Adrenal gland (tissue), 12 donors: ENCODE results near the gene MMADHC. TPM values are rescaled to one million over a fixed set of nuclear protein-coding genes. Genes with fewer than 3 reads are reported as not detected.

Experiments used
- DNase-seq, 7 donors: peaks; one replicate each; pipeline ENCODE4 v3.0.0-alpha.2; 2019 to 2020
- H3K27ac ChIP-seq, 5 donors: fragments of 200-600 bp; sonication (generic) in 4 of 5; 1 replicate in 3 of 5; 2 replicates in 2 of 5; pipeline versions ENCODE4 v1.5.1 to v1.8.0; 2016 to 2020; ENCODE audit warnings: mild to moderate bottlenecking in 1 of 5
- H3K27me3 ChIP-seq: fragments of 200-600 bp; 2 replicates; pipeline ENCODE4 v1.8.0; 2021
- H3K36me3 ChIP-seq, 2 donors: fragments of 200-600 bp; replicated peaks in 1 of 2; 1 replicate in 1 of 2; 2 replicates in 1 of 2; pipeline versions ENCODE4 v1.5.1 to v1.8.0; 2018 to 2022
- H3K4me1 ChIP-seq, 2 donors: fragments of 200-600 bp; replicated peaks in 1 of 2; 1 replicate in 1 of 2; 2 replicates in 1 of 2; pipeline versions ENCODE4 v1.5.1 to v1.8.0; 2018 to 2021
- H3K4me3 ChIP-seq, 4 donors: fragments of 200-600 bp; sonication (generic) in 3 of 4; one replicate each; pipeline ENCODE4 v1.5.1; 2016 to 2018
- H3K9me3 ChIP-seq, 3 donors: fragments of 200-600 bp; sonication (generic) in 1 of 3; replicated peaks in 1 of 3; 1 replicate in 2 of 3; 2 replicates in 1 of 3; pipeline versions ENCODE4 v1.5.1 to v1.8.0; 2016 to 2021
- POLR2A ChIP-seq, 2 donors: fragments of 450-650 bp; IDR thresholded peaks; one replicate each; pipeline ENCODE4 v1.6.1; 2017; ENCODE audit warnings: antibody characterized with exemption in 2 of 2, mild to moderate bottlenecking in 2 of 2, moderate library complexity in 1 of 2
- WGBS, 4 donors: extraction: QIAGEN DNeasy Blood & Tissue Kit in 2 of 4; methylation state at CpG; one replicate each; pipeline versions ENCODE4 v1.1.5 to v1.1.7; 2013 to 2017; 5-methylcytosine and 5-hydroxymethylcytosine counted together
- intact Hi-C, 2 donors: fragments of 100-400 bp; cut with DNase I; formaldehyde crosslinking; loops; one replicate each; pipeline versions ENCODE4 v1.14.1 to v1.15.0; 2022 to 2023
- polyA plus RNA-seq, 3 donors: library from polyadenylated mRNA; stranded (reverse); fragments of 200-250 nt in 2 of 3; fragments of 350-450 nt in 1 of 3; fragmentation: Illumina TruSeq in 1 of 3; extraction: RNeasy Lipid Tissue Mini Kit (QIAGEN cat#74804) in 1 of 3; gene quantifications; one replicate each; pipeline ENCODE4 v1.2.3, GENCODE V29; 2013 to 2014
- total RNA-seq, 9 donors: library from RNA; depleted of rRNA in 4 of 9; stranded (reverse); fragments of >200 nt in 4 of 9; fragments of 120-200 nt in 1 of 9; fragmentation: NEBNext Ultra II Directional in 1 of 9; extraction: Animal tissue kit (Norgen Biotek cat#: 25700) in 1 of 9; gene quantifications; one replicate each; pipeline versions ENCODE4 v1.1.0 to v1.2.4, GENCODE V29; 2013 to 2023
- TF ChIP-seq, protein P1 (sequence below), 6 experiments: fragments of 450-650 bp in 4 of 6; fragments of 200-600 bp in 2 of 6; sonication (generic) in 1 of 6; IDR thresholded peaks; 1 replicate in 5 of 6; 2 replicates in 1 of 6; pipeline versions ENCODE4 v1.5.1 to v1.8.0; 2016 to 2021; ENCODE audit warnings: antibody characterized with exemption in 6 of 6, mild to moderate bottlenecking in 2 of 6, moderate library complexity in 1 of 6
- donor health status: healthy with polysubstance abuse.
- donor health status: Bipolar disorder and iron deficiency.
- donor health status: DM: yes; HTN: yes; CAD: no.
- donor health status: DM: no; HTN: no; CAD: no.
- donor health status: DM: no; HTN: no; CAD: no.
- donor health status: DM: yes; HTN: yes; CAD: no.

The MMADHC gene
- total and polyA plus RNA-seq, 12 donors = 28.0 to 179 (median 91.0) TPM

DNA sequence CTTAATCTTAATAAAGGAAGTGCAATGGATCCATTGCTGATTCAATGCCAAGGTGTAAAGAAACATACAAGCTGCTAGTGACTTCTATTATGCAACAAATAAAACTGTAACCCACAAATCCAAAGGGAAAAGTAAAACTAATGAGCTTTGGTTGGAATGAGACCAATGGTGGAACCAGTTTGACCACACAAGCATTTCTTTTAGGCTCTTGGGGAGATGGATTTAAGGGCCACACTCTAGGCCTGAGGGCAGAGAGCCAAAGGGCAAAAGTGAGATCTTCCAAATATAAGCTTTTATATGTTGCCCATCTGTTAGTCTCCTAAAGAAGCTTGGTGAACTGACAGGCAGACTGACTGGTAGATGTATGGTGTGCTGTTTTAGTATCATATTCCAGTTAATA is 41.5 kb upstream of the MMADHC start:
- intact Hi-C loops = no loop called here
- Histone ChIP-seq H3K27ac (no peak overlapping the region), H3K4me3 (no peak overlapping the region), H3K36me3 (no peaks in the 10 kb centered on the region), H3K4me1 (no peaks in the 10 kb centered on the region), H3K27me3 (no peaks in the 10 kb centered on the region), H3K9me3 (no peaks in the 10 kb centered on the region)
- no peak for DNase-seq
- TF ChIP-seq, protein P1, sequence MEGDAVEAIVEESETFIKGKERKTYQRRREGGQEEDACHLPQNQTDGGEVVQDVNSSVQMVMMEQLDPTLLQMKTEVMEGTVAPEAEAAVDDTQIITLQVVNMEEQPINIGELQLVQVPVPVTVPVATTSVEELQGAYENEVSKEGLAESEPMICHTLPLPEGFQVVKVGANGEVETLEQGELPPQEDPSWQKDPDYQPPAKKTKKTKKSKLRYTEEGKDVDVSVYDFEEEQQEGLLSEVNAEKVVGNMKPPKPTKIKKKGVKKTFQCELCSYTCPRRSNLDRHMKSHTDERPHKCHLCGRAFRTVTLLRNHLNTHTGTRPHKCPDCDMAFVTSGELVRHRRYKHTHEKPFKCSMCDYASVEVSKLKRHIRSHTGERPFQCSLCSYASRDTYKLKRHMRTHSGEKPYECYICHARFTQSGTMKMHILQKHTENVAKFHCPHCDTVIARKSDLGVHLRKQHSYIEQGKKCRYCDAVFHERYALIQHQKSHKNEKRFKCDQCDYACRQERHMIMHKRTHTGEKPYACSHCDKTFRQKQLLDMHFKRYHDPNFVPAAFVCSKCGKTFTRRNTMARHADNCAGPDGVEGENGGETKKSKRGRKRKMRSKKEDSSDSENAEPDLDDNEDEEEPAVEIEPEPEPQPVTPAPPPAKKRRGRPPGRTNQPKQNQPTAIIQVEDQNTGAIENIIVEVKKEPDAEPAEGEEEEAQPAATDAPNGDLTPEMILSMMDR (IDR thresholded peaks at IDR 0.05) = no peak
- TF ChIP-seq POLR2A (IDR thresholded peaks at IDR 0.05) = no peak

DNA sequence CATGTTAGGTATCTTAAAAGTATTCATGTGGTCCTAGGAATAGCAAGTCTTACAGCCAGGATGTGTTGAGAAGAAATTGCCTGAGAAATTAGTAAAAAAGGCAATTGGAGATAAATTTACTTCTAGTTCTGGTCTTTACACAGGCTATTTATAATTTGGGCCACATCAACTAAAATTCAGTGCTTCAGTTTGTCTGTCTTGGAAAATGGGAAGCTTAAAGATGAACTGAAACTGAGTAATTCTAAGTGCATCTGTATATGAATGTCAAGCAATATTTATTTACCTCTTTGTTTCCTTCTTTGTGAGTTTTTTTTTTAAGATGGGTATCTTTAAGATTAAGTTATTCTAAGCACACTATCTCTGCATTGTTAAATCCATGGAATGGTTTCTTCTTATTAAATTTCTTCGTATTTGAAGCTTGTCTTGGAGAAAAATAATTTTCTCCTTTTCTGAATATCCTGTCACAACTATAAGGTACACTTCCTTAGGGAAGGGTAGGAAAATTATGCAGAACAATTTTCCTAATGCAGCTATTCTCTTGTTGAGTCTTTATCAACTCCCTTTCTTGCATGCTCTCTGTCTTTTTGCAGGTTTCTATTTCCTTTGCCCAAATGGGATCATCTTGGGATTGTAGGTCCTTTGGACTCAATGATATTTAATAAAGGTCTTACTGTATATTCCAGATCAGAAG is 39.7 kb upstream of the MMADHC start:
- Histone ChIP-seq H3K27ac (no peak overlapping the region), H3K9me3 (no peaks in the 10 kb centered on the region), H3K4me1 (no peaks in the 10 kb centered on the region), H3K36me3 (no peaks in the 10 kb centered on the region), H3K4me3 (no peak overlapping the region), H3K27me3 (no peaks in the 10 kb centered on the region)
- TF ChIP-seq, protein P1 (IDR thresholded peaks at IDR 0.05) = no peak
- no peak for TF ChIP-seq POLR2A (IDR thresholded peaks at IDR 0.05)
- intact Hi-C loops = no loop called here
- no peak for DNase-seq
- WGBS, 4 donors = 78 to 93% (median 83%) methylated on average over 1 of the region's 1 CpG

DNA sequence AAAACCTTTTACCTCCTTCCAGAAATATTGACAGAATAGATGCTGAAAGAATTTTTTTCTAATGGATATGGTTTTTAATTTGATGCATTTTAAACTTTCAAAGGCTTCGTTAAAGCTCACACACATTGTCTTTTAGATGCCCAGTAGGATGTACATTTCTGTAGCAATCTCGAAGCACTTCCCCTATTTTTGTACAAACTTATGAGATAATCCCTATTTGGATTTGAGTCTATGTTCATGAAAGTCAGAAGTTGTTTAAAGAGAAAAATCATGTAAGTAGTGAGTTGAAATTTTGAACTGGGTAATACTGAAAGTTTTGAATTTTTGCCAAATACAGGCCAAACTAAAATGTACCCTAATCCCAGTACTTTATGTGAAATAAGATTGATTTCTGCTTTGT is 38.1 kb upstream of the MMADHC start:
- TF ChIP-seq POLR2A (IDR thresholded peaks at IDR 0.05) = no peak
- TF ChIP-seq, protein P1 (IDR thresholded peaks at IDR 0.05) = no peak
- Histone ChIP-seq H3K36me3 (no peaks in the 10 kb centered on the region), H3K27ac (no peak overlapping the region), H3K4me1 (no peaks in the 10 kb centered on the region), H3K9me3 (no peaks in the 10 kb centered on the region), H3K4me3 (no peak overlapping the region), H3K27me3 (no peaks in the 10 kb centered on the region)
- DNase-seq = no peak
- 81 to 86% (median 82%) methylated on average over 2 of the region's 2 CpGs for WGBS, 4 donors
- intact Hi-C loops = no loop called here

DNA sequence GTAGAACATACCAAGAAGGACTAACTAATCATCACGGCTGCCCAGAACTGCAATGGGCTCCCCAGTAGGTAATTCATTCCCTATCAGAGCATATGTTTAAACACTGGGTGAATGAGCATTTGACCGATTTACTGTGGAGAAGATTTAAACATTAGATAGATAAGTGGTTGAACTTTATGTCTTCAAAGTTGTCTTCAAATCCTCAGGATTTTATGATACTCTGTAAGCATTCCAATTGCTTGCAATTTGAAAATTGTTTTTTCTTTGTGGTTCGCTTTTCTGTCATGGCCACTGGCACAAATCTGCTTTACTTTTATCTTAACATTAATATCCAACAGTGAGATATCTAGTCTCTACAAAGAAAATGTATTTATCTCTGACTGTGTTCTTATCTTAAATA is 37.7 kb upstream of the MMADHC start:
- TF ChIP-seq, protein P1 (IDR thresholded peaks at IDR 0.05) = no peak
- no peak for TF ChIP-seq POLR2A (IDR thresholded peaks at IDR 0.05)
- intact Hi-C loops = no loop called here
- WGBS, 4 donors = 85 to 93% (median 90%) methylated on average over 3 of the region's 3 CpGs
- no peaks in the 10 kb centered on the region for H3K27me3 ChIP-seq
- H3K36me3 ChIP-seq = no peaks in the 10 kb centered on the region
- no peaks in the 10 kb centered on the region for H3K4me1 ChIP-seq
- no peak overlapping the region for H3K4me3 ChIP-seq
- no peak overlapping the region for H3K27ac ChIP-seq
- no peaks in the 10 kb centered on the region for H3K9me3 ChIP-seq
- no peak for DNase-seq
